HG03469 (cell line): ENCODE measurements around the gene MSI2.
"Not testable (repeated sequence)": the region's sequence is repeated elsewhere in the genome, so short reads cannot be mapped to it uniquely, and the experiment has no call there.

Experiments used
- ATAC-seq: cut with Tn5 transposase; IDR thresholded peaks from one replicate; pipeline ENCODE4 v1.9.1; 2021; ENCODE audit warnings: mild to moderate bottlenecking, moderate library complexity, moderate number of reproducible peaks; ENCODE audit not compliant: unreplicated experiment

MSI2 gene

DNA sequence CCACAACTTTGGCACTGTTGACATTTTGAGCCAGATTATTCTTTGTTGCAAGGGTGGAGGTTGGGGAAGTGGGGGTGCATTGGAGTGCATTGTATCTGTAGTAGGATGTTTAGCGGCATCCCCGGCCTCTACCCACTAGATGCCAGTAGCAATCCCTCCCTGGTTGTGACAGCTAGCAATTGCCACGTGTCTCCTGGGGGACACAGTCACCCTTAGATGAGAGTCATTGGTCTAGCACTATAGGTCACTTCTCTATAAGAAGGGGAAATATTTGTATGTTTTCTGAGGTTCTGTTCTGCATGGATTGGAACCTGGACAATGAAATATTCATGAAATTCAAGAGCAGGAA lies 32.4 kb downstream of the MSI2 start:
- no peak for ATAC-seq

DNA sequence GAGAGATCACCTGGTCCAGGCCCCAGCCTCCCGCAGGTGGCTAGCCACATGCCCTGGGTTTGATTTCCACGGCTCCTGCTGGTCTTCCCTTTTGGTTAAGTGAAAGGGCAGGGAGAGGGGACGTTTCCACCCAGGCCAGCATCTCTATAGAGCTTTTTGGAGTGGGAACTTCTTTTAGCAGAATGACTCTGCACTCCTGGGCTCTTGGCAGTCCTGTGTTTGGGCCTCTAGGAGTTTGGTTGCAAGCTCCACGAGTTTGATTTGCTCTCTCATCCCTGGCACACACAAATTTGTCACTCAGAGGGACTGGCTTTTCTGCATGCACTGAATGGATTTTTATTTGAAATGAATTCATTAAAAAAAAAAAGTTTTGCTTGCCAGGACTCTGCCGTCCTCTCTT lies 32.8 kb downstream of the MSI2 start:
- no peak for ATAC-seq

DNA sequence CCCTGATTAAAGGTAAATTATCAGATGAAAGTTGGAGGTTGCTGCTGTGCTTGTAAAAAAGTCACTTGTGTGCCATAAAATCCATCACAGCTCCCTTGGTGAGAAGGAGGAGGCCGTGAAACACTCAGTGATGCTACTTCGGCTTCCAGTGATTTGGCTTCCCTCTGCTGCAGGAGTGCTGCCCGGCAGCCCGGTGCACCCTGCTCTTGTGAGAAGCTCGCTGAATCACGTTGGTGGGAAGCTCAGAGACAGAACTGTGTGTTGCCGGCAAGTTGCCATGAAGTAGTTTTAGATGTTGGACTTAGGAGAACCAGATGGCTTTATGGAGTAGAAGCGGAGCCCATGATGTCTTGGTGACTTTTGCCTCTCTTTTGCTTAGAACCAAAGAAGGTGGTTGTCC lies 33.3 kb downstream of the MSI2 start:
- ATAC-seq = no peak

DNA sequence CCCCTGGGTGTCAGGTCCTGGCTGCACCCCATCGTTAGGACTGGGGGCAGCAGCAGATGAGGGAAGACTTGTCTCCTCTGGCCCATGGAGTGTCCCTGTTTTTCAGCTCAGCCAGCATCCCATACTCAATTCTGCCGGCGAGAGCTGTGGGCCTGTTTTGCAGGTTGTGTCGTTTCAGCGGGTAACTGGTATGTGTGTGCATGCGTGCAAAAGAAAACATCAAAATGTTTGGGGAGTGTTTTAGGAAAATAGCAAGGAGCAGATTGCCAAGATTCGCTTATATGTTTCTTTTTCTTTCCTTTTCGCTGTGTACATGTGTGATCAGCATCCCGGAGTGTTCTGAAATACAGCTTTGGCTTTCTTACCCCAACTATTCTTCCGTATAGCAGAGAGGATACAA lies 34.7 kb downstream of the MSI2 start:
- no peak for ATAC-seq

DNA sequence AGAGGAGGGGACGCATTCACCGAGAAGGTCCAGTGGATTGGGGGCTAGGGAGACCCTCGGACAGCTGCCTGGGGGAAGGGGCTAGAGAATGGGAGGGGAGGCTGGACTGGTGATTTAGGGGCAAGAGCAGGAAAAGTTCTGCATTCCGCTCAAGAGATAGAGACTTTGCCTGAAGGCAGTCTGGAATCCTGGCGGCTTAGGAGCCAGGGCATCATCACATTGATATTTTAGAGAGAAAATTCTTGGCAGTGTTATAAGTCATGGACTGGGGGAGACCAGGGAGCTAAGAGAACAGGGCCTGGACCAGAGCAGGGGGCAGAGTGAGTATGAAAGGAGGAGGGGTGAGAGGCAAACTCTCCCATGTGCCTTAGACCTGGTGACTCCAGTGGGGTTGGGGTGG lies 35.8 kb downstream of the MSI2 start:
- no peak for ATAC-seq

- ATAC-seq = no peak
Observed at GRCh38 chr17:57293077-57293476, 36.8 kb downstream of the MSI2 start.

DNA sequence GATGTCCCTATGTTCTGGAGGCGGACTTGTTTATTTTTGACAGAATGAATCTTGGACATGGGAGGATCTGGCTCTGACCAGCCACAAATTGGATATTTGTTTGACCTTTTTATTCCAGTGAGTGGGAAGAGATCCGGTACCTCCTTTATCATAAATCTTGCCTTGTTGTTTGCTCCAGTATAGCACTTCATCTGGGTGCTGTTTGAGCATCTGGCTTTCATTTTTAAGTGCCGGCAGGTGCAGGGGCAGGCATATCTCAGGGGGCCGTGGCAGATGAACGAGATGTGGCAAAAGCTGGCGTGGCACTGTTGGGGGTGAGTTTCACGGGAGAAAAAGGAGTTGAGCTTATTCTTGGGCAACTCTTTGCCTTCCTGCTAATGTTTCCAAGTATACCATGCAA lies 37.8 kb downstream of the MSI2 start:
- no peak for ATAC-seq

DNA sequence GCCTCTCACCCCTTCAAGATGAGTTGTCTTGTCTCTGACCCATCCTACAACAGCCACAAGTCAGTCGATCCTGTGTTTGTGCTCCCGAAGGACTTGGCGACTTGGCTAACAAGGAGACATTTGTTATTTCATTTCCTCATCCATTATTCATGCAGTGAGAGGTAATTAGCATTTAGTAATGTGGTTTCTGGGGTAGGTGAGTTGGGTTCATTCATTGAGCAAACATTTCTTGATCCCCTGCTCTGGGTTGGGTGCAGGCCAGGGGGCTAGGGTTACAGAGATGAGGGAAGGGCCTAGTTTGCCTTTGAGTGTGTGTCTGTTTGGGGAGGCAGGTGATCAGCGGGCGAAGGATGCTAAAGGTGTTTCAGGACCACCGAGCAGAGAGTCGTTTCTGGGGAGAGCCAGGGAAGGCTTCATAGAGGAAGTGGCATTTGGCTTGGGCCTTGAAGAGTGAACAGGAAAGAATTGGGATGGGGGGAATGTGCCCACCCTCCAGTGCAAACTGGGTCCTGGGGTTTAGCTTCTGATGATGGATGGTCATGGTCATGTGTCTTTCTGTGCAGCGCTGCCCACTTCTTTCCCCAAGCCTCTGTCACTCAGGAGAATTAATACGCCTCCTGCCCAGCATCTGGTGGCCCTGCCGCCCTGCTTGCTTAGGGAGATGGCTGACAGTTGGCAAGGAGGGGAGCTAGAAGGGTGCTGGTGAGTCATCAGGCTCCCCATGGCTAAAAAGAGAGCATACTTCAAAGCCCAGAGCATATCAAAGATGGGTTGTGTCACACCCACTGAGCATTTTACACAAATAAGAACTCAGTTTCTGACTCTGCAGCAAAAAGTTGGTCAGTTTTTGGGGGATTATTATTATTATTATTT lies 38.5 kb downstream of the MSI2 start:
- ATAC-seq = no peak

DNA sequence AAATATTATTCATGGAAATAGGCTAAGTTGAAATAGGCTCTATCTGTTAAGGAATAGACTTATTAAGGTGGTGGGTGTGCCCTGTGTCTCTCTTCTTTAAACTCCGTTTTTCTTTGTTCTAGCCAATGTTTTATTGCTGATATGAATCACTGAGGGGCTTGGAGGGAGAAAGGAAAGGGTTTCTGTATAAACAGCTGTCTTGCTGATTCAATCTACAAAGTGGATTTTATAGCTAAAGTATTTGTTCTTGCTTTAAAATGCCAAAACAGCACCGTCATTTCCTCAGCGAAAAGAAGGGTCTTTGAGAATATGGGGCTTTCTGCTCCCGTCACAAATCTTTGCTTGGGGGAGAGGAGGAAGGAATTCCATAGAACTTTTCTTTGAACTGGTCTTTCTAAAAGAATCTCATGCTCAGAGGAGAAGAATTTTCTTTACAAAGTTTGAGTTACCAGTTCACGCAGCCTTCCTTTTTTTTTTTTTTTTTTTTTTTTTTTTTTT lies 39.3 kb downstream of the MSI2 start:
- ATAC-seq = no peak

DNA sequence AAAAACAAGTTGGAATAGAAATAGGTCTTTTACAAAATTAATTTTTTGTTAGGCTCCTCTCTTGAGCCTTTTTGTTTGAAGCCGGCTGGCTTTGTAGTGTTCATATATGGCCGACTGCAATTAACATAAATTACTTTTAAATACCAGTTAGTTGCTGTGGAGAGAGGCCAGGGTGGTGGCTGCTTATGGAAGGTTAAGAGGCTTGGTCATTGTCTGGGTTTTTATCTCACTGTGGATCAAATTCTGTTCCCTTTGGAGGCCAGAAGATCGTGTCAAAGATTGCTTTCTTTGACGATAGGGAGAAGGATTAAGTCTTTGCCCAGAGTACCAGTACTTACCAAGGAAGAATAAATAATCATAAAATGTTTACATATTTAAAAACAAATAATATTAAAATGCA lies 39.9 kb downstream of the MSI2 start:
- ATAC-seq = no peak

DNA sequence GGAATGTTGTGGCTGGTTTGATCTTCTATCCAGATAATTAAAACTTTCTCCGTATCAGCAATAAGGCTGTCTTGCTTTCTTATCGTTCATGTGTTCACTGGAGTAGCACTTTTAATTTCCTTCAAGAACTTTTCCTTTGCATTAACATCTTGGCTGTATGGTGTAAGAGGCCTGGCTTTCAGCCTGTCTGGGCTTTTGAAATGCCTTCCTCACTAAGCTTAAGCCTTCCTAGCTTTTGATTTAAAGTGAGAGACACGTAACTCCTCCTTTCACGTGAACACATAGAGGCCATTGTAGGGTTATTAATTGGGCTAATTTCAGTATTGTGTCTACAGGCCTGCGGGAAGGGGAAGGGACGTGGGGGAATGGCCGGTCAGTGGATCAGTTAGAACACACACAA lies 42.9 kb downstream of the MSI2 start:
- no peak for ATAC-seq

- not testable (repeated sequence) for ATAC-seq
Observed at GRCh38 chr17:57300592-57300991, 44.3 kb downstream of the MSI2 start.

- no peak for ATAC-seq
Observed at GRCh38 chr17:57302690-57303465, 46.6 kb downstream of the MSI2 start.

DNA sequence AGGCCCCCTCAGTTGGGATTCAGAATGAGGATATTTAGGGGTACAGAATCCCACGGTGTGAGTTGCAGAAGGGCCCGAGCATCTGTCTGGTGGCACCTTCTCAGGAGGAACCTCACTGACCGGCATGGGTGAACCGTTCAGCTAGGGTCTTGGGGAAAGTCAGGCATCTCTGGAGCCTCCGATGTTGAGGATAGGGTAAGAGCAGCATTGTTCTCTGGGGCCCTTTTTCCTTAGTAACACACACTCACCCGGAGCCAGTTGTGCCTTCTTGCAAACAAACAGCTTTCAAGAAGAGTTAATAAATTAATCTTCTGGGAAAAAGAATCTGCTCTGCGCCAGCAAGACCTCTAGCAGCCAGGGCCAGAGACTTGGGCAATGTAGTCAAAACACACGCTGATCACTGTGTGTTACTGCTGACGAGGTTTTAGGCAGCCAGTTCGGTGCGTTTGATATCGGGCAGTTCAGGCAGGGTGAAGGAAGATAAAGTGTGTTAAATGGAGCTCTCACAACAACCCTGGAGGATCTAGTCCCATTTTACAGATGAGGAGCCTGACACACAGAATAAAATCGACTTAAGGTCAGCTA lies 48.9 kb downstream of the MSI2 start:
- no peak for ATAC-seq

- ATAC-seq = no peak
Observed at GRCh38 chr17:57305908-57306504, 49.7 kb downstream of the MSI2 start.

- no peak for ATAC-seq
Observed at GRCh38 chr17:57308543-57309186, 52.3 kb downstream of the MSI2 start.

GRCh38 chr17:57309479-57309878 lies 53.2 kb downstream of the MSI2 start:
- ATAC-seq = no peak

DNA sequence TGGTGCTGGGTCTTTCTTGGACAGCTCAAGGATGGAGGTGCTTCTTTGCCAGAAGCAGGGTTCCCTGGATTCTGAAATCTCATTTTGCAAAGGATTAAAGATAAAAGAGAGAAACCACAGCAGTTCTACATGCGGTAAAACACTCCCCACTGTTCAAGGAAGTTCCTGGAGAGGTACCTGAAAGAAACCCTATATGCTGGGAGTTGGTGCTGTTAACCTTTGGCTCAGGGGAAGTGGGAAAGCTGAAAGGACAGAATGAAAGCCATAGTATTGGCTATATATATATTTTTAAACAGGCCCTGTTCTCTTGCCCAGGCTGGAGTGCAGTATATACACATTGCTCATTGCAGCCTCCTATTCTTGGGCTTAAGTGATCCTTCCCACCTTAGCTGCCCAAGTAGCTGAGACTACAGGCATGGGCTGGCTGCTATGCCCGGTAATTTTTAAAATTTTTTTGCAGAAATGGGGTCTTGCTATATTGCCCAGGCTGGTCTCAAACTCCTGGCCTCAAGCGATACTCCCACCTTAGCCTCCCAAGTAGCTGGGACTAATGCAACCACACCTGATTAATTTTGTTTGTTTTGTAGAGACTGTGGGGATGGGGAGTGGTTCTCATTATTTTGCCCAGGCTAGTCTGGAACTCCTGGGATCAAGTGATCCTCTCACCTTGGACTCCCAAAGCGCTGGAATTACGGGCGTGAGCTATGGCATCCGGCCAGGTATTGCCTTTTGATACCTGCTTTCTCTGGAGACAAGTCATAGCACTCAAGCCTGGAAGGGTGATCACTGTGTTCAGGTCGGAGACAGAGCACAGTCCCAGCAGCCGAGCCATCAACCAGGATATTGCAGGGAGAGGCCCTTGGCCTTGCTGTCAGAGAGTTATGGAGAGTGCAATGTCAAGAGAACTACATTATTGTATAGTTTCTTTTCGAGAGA lies 55.2 kb downstream of the MSI2 start:
- no peak for ATAC-seq

DNA sequence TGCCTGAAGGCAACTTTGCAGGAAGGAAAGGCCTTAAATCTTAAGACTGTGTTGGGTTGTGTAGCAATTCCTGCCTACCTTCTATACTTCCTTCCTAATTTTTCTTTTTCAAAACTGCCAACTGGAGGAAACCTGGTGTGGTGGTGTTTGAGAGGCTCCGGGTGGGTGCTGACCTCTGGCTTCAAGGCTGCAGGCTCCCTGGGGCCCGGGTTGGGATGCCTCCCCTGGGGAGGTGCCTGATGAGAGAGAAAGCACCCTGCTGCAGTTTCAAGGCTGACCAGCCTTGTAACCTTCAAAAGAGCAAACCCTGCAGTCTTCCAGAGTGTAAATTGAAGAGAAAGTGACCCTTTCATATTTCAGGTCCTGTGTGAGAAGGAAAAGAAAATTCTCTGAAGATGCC lies 55.9 kb downstream of the MSI2 start:
- no peak for ATAC-seq
